Nephron (organoid): ENCODE results near the gene LRBA.
"Not testable (repeated sequence)": the region's sequence is repeated elsewhere in the genome, so short reads cannot be mapped to it uniquely, and the experiment has no call there.

ENCODE experiments used
- H3K27ac Mint-ChIP-seq, 3 experiments: 2 replicates each; pipeline ENCODE4 v1.8.0; 2020; ENCODE audit warnings: mixed read lengths in 3 of 3, mild to moderate bottlenecking in 2 of 3, moderate library complexity in 1 of 3
- H3K27me3 Mint-ChIP-seq: 2 replicates; pipeline ENCODE4 v1.8.0; 2021; ENCODE audit warnings: low read depth, mild to moderate bottlenecking, moderate library complexity, mixed read lengths
- H3K36me3 Mint-ChIP-seq: 2 replicates; pipeline ENCODE4 v1.8.0; 2020; ENCODE audit warnings: low read depth, mixed read lengths
- H3K4me1 Mint-ChIP-seq: 2 replicates; pipeline ENCODE4 v1.8.0; 2020; ENCODE audit warnings: mixed read lengths
- H3K4me3 Mint-ChIP-seq, 3 experiments: 2 replicates each; pipeline ENCODE4 v1.8.0; 2020; ENCODE audit warnings: mild to moderate bottlenecking in 3 of 3, mixed read lengths in 3 of 3, moderate library complexity in 2 of 3
- H3K9me3 Mint-ChIP-seq: 2 replicates; pipeline ENCODE4 v1.8.0; 2020; ENCODE audit warnings: mixed read lengths
- CTCF ChIP-seq, 3 experiments: fragments of 200-600 bp; sonication (generic); IDR thresholded peaks; one replicate each; pipeline ENCODE4 v1.5.0; 2021; ENCODE audit warnings: antibody characterized with exemption in 3 of 3; ENCODE audit not compliant: unreplicated experiment in 3 of 3

The LRBA gene

DNA sequence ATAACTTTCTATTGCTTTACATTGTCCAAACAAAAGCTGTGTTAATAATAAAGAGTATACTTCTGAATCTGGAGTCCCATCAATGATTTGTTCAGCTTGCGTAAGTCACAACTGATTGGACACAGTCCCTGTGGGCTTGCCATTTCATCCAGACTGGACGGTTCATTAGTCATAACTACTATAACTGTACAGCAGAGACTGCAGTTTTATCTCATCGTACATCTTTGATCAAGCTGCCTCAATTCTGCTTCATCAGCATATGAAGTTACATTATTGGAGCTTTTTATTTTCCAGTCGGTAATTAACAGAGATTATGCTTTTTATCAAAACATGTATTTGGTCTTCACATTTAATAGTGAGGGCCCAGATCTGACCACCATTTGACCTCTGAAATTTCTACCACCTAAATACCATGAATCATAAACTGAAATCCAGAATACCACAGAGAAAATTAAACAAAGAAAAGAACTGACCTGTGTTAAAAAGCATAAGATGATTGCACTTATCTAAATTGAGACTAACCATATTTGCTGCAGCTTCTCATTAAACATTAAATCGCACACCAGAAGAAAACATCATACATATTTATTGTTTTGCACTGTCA lies 445.6 kb downstream of the LRBA start:
- peaks cover 2% of the 10 kb centered on the region for H3K9me3 Mint-ChIP-seq

DNA sequence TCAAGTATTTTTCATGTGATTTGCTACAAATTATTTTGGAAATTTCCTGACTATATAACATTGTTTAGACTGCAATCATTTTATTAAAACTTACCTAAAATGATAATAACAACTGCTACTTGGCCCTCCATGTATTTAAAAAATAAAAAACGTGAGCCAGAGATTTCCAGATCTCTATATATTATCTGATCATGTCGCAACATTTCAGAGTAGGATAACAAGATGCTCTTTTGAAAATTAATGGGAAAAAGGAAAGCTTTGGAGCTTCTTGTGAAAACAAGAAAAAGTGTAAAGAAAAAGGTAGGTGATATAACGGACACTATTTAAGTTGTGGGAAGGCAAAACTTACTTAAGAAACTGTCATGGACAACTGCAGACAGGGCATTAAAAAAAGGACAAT lies 448.0 kb downstream of the LRBA start:
- Mint-ChIP-seq H3K4me1 (peaks cover 5% of the 10 kb centered on the region), H3K4me3 (no peak overlapping the region), H3K9me3 (peaks cover 8% of the 10 kb centered on the region), H3K27me3 (no peaks in the 10 kb centered on the region), H3K27ac (no peak overlapping the region), H3K36me3 (peaks cover 23% of the 10 kb centered on the region)
- no peak for TF ChIP-seq CTCF (IDR thresholded peaks at IDR 0.05; ENCODE audit: unreplicated experiment in 3 of 3)

More for the DNA sequence above, 445.6 kb downstream of the LRBA start:
- Mint-ChIP-seq H3K27me3 (no peaks in the 10 kb centered on the region), H3K4me1 (peaks cover 5% of the 10 kb centered on the region), H3K27ac (peak overlapping the region; percentile 1 to 39 (median 4)), H3K4me3 (no peak overlapping the region), H3K36me3 (peaks cover 11% of the 10 kb centered on the region)
- no peak for TF ChIP-seq CTCF (IDR thresholded peaks at IDR 0.05; ENCODE audit: unreplicated experiment in 3 of 3)

GRCh38 chr4:150564967-150565366 lies 450.1 kb downstream of the LRBA start:
- H3K27ac Mint-ChIP-seq, H3K4me3 Mint-ChIP-seq, H3K27me3 Mint-ChIP-seq, H3K4me1 Mint-ChIP-seq, H3K9me3 Mint-ChIP-seq: not testable (repeated sequence)
- peaks cover 23% of the 10 kb centered on the region for H3K36me3 Mint-ChIP-seq

DNA sequence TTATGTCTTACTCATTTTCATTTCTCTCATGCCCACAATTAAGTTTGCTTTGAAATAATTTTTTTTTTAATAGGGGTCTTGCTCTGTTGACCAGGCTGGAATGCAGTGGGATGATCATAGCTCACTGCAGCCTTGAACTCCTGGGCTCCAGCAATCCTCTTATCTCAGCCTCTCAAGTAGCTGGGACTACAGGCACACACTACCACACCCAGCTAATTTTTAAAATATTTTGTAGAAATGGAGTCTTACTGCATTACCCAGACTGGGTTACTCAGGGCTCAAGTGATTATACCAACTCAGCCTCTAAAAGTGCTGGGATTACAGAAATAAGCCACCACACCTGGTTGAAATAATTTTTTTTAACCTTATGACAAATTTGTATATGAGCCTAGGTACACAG lies 452.3 kb downstream of the LRBA start:
- Mint-ChIP-seq H3K27me3 (no peaks in the 10 kb centered on the region), H3K9me3 (peaks cover 8% of the 10 kb centered on the region), H3K4me1 (no peaks in the 10 kb centered on the region), H3K27ac (no peak overlapping the region), H3K36me3 (peaks cover 23% of the 10 kb centered on the region), H3K4me3 (no peak overlapping the region)
- TF ChIP-seq CTCF (IDR thresholded peaks at IDR 0.05; ENCODE audit: unreplicated experiment in 3 of 3) = no peak

- peaks cover 8% of the 10 kb centered on the region for H3K9me3 Mint-ChIP-seq
- no peak overlapping the region for H3K27ac Mint-ChIP-seq
- no peak overlapping the region for H3K4me3 Mint-ChIP-seq
- peaks cover 23% of the 10 kb centered on the region for H3K36me3 Mint-ChIP-seq
- H3K4me1 Mint-ChIP-seq = no peaks in the 10 kb centered on the region
- no peaks in the 10 kb centered on the region for H3K27me3 Mint-ChIP-seq
- no peak for TF ChIP-seq CTCF (IDR thresholded peaks at IDR 0.05; ENCODE audit: unreplicated experiment in 3 of 3)
Measured at GRCh38 chr4:150562250-150562649, 452.8 kb downstream of the LRBA start.

- H3K4me3 Mint-ChIP-seq = no peak overlapping the region
- peaks cover 8% of the 10 kb centered on the region for H3K9me3 Mint-ChIP-seq
- H3K27ac Mint-ChIP-seq = no peak overlapping the region
- no peaks in the 10 kb centered on the region for H3K27me3 Mint-ChIP-seq
- H3K4me1 Mint-ChIP-seq = no peaks in the 10 kb centered on the region
- TF ChIP-seq CTCF (IDR thresholded peaks at IDR 0.05; ENCODE audit: unreplicated experiment in 3 of 3) = no peak
- H3K36me3 Mint-ChIP-seq = peaks cover 23% of the 10 kb centered on the region
Measured at GRCh38 chr4:150561143-150561737, 453.8 kb downstream of the LRBA start.

DNA sequence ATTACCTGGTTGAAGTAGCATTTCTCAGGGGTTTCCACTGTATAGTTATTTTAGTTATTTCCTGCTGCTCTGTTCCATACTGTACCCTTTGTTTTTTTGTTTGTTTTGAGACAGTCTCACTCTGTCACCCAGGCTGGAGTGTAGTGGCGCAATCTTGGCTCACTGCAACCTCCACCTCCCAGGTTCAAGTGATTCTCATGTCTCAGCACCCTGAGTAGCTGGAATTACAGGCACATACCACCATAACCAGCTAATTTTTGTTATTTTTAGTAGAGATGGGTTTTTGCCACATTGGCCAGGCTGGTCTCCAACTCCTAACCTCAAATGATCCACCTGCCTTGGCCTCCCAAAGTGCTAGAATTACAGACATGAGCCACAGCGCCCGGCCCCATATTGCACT lies 457.3 kb downstream of the LRBA start:
- H3K4me1 Mint-ChIP-seq, H3K4me3 Mint-ChIP-seq, H3K27ac Mint-ChIP-seq, H3K27me3 Mint-ChIP-seq, H3K36me3 Mint-ChIP-seq, H3K9me3 Mint-ChIP-seq: not testable (repeated sequence)
